CMK (cell line): ENCODE measurements around the gene LRP1B.
"Not testable (repeated sequence)": the region's sequence is repeated elsewhere in the genome, so short reads cannot be mapped to it uniquely, and the experiment has no call there.

Experiments
- DNase-seq: peaks from one replicate; pipeline ENCODE4 v3.0.0-alpha.2; 2010; ENCODE audit warnings: low read depth

LRP1B gene

DNA sequence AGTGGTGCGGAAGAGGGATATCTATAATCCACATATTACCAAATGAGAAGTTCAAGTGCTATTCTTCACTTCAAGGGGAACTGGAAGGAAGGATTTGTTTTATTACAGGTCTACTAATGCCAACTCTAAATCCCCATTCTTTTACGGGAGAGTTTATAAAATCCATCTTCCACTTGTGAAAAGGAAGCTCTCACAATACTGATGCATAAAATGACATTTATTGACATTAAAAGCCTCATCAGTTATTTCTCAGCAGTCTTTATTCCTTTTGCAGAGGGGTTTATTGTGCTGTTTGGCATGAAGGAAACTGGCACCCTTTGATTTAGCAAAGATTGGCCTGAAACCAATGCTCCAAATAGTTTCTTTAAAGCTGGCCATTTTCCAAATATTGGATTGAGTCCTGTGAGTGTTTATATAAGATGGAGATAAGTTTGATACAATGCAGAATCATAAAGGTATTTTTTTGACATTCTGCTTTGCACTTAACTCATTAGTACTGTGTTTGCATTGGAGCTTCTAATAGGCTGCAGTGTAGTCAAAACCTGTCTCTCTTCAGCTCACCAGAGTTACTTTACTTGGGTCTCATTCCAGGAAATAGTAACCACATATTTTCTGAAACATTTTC lies 26.6 kb downstream of the LRP1B start:
- no peak for DNase-seq

DNA sequence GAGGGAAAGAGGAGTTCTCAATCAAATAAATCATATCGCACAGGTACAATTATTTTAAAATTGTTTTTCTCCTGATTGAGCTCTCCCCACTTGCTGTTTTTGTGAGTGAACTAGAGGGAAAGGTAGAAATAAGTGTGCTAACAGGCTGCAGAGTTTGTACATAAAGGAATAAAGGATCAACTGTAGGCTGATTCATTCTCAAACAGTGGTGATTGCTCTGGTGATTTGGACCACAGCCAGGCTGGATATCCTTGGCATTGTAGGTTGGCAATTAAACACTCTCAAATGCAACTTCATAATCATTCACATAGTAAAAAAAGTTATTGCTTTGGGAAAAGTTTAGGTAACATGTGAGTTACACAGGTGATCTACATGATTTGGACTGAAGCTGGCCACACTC lies 29.8 kb downstream of the LRP1B start:
- DNase-seq, result no peak

DNA sequence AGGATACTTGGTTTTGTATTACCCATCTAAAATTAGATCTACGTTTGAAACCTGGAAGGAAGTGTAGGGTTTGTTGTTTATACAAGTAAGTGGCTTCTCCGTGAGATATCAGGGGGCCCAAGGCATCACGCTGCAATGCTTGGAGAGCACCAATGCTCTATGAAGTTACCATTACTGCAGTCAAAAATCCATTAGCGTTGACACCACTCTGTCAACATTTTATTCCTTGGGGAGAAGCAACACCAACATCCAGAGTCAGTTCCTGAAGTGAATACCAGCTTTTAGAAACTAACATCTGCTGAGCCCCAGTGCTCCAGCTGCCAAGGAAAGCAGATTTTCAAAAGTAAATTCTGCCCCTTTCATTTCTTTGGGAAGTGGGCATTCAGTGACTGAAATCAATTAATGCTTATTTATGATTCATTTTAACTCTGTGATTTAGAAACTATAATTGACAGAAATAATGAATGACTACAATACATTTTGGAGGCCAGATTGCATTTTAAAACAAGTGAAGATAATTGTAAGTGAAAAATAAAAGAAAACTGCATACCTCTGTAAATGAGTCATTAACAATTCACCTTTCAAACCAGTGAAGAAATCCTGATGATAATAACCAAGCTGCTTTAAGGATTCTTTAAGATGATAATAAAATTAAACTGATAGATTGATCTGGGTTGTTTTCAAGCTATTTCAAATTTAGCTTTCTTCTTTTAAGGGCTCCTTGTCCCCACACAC lies 30.5 kb downstream of the LRP1B start:
- DNase-seq, result no peak

DNA sequence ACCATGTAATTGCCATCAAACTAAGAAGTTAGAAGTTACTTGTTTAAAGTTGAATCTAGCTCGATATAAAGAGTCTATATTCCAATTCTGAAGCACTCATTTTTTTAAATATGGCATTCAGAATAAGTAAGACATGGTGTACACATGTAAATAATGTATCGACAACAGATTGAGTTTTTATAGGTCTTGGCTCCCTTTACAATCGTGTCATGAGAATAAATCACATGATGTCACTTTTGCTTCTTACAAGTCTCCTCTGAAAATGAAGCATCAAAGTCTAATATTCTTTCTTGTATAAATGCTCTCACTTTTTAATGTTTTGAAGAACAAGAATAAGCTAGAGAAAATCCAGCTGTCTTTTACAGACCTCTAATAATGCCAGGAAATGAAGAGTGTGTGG lies 33.1 kb downstream of the LRP1B start:
- DNase-seq, result no peak

DNA sequence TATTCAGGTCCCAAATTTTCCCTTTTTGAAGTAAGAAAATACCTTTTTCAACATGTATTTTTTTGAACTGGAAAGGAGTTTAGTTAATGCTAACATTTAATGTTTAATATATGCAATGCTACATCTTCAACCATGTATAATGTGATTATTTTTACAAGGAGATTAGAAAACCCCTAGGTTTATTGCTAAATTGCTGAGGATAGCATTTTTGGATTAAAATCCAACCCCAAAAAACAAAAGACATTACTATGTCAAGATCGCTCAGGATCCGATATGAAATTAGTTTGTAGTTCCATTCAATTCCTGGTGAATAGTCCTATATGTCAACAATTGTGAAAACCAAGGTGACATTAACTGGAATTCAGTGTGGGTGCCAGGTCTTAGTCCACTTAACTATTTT lies 35.2 kb downstream of the LRP1B start:
- no peak for DNase-seq

DNA sequence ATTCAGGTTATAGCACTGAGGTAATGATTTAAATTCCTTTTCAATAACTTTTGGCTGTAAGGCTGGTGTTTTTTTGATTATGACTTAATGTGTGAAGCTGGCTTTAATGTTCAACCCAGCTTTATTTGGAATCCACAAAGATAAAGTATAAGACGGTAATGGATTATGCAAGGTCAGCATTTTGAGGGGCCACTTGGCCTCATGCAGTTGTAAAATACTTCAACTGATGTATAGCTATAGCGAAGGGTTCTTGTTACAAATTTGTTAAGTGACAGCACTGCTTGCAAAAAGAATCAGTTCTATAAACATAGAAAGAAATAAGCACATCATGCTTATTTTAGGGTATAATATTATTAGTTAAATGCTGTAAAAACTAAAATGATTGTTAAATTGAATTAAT lies 36.6 kb downstream of the LRP1B start:
- DNase-seq, result no peak

DNA sequence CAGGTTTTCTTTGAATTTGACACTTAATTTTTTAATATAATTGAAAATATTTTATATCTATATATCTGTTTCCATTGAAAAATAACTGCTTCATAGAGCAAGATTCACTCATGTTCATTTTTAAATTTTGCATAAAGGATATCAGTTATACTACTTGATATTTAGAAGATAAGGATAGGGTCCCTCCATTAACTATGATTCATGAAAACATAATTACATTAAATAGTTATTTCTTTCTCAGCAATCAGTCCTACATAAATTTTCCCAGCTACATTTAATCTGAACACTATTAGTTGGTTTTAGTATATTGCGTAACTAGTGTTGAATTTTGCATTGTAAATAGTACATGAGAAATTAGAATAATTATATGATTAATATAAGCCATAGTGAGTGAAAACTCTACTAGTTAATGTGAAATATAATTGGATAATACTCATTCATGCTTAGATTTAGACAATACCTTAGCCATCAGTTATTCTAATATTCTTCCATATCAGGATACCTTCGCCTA lies 42.7 kb downstream of the LRP1B start:
- no peak for DNase-seq

DNA sequence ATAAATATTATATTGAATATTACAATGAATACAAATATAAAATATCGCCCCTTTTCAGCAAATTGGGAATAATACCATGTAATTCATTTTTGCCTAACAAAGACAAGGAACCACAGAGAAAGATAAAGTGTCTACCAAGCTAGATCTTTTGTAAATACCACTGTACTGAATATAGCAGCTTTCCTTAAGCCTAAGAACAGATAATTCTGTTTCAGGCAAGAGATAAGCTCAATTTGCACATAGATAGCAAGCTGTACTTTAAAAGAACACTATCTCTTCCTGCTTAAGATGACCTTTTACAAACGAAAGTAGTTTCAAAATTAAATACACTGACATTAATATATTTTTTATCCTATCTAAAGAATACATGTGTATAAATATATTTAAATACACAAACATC lies 43.2 kb downstream of the LRP1B start:
- not testable (repeated sequence) for DNase-seq

DNA sequence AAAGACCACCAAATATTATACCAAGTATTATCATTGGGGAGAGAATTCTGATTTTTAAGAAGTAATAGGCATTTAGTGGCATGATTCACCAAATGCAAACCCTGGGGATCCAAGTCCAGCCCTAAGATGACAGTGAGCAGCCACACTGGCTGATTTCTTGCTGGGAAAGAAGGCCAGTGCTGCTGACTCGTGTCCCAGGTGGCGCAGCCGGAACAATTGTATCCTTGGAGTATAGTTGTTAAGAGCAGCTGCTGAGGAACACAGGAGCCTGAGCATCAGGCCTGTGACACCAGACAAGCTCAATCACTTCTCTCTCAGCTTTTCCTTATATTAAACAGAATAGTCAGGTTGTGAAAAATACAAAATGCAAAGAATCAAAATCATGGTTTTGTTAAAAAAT lies 48.4 kb downstream of the LRP1B start:
- DNase-seq, result no peak

DNA sequence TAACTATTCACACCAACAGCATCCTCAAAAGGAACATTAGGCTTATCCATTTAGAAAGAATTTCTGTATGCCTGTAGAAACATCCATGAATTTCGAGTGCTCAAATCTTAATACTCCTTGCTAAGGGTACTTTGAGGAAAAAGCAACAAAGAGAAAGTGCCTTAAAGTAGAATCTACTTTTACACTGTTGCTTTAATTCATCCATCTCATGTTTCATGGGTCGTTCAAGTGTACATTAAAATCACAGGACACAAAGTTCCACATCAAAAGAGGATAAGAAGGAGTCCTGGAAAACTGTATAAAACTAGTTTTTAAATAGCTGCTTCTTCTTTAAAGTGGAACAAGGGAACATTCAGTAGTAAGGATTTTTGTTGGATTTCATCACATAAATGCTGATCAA lies 54.5 kb downstream of the LRP1B start:
- DNase-seq, result no peak

DNA sequence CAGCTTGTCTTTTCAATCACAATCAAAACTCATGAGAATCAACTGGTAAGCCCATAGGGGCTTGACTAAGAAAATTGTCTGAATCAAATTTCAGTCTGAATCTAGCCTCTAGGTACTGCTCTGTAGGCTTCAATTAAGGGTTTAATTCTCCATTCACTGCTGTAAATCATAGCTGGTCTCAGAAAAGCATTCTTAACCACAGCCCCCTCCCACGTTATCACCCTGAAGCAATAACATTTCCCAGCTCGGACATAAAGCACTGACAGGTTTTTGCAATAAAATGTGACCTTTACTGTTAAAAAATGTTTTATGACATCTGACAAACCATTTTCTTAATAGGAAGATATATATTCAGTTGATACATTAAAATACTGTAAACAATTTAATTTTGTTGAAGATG lies 55.0 kb downstream of the LRP1B start:
- DNase-seq, result no peak

DNA sequence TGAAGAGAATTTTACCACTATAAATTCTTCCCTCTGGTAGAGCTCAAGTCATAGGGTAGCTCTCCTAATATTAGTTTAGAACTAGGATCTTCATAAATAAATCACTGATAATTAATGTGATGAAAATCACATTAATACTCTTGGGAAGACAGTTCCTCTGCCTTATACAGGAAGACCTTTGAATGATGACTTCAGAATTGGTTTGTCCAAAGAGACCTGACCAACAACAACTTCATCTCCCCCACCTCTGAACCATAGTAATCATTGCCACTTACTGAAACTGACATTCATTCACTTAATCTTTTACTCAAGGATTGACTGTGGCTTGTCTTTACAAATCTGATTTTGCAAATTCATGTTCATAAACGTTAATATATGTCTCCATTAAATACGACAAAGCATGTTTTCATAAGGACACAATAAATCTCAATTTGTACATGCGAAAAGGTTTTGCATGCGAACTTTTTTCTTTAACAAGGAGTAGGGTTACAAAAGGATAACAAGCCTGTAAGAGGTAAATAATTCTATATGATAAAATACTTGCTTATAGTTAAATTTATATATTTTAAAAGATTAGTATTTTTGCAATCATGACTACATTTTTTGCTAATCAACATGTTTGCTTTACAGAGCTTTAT lies 61.4 kb downstream of the LRP1B start:
- no peak for DNase-seq

DNA sequence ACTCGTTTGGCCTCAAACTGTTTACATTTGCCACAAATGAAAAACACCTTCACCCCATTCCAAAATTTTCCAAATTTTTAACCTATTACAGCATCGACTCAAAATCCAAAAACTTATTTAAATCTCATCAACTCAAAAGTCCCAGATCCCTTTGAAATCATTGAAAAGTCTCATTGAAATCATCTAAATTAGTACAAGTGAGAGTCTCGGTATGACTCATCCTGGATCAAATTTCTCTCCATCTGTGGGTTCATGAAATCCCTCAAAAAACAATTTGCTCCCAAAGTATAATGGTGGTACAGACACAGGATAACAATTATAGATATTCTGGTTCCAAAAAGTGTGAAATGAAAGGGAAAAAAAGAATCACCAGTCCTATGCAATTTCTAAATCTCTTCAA lies 65.1 kb downstream of the LRP1B start:
- DNase-seq, result no peak

DNA sequence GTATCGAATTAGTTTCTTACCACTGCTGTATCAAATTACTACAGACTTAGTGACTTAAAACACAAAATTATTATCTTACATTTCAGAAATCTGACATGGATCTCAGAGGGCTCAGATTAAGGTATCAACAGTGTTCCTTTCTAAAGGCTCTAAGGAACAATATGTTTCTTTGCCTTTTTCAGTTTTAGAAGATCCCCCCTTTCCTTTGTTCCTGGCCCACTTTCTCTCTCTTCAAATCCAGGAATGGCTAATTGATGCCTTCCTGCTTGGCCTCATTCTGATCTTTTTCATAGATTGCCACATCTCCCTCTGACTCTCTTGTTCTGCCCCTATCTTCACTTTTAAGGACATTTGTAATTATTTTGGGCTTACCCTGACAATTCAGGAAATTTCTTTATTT lies 65.7 kb downstream of the LRP1B start:
- no peak for DNase-seq

DNA sequence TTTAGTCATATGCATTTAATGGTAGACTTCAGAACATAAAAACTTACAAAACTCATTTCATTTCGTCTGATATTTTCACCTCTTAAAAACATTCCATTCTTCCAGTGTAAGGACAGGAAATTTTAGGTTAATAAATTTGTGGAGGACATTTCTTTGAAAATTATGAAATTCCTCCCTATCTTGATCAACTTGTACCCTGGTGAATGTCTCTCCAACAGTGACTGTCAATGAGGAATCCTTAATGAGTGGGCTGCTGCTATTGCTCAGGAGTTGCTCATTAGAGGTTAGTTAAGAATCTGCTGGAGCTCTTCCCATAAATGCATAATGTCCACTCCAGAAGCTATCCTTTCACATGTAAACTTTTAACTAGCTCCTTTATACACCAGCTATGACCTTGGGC lies 69.1 kb downstream of the LRP1B start:
- DNase-seq, result no peak

DNA sequence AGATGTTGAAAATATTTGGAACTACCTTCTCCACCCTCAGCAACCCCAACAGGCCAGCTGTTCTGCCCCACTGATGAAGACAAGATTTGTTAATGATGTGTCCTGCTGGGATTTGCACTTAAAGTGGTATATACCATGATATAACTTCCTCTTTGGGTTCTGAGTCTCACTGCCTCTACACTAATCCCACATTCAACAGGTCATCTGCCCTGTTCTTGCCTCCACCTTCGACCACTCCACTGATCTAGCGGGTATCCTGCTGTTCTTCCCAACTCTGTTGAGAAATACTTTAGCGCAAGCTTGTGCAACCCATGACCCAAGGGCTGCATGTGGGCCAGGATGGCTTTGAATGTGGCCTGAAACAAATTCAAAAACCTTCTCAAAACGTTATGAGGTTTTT lies 72.7 kb downstream of the LRP1B start:
- DNase-seq, result no peak

DNA sequence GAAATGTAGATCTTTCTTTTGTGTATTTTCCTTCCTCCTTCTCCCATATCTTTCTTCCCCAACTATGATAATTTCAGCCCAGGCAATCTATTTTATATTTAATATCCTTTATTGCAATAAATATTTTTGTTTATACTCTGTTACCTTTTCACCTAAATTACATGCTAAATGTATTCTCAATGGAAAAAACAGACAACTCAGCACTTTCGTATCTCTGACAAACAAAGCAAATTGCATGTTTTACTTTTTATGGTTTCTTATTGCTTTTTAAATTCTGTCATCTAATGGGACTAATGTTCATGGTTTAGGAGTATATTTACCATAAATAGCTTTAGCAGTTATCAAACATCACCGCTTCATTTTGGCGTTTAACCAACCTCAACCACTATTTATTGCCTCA lies 74.0 kb downstream of the LRP1B start:
- no peak for DNase-seq

DNA sequence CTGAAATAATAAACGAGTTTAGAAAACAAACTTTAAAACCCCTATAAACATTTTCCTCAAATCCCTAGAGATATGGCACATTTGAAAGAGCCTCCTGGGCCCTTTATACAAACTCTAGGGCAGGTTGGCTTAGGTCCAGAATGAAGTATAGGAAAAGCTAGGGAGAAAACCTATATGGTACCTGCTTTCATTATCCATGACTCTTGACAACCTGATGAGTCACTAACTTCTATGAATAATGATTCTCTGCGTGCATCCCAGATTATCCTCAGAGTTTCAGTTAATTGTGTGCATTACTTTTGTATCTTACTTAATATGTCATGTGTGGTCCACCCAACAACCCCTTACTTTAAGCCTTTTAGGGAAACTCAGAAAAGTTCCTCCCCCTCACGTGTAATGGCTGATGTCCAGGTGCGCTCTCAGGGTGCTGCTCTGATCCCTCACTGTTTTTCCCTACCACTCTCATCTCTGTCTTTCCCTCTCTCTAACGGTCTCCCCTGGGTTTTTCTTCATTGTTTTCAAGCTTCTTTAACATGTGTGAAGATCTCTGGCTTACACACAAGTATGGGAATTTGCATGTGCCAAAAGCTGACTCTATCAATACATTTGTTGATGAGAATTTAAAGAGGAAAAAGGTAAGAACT lies 78.5 kb downstream of the LRP1B start:
- no peak for DNase-seq

DNA sequence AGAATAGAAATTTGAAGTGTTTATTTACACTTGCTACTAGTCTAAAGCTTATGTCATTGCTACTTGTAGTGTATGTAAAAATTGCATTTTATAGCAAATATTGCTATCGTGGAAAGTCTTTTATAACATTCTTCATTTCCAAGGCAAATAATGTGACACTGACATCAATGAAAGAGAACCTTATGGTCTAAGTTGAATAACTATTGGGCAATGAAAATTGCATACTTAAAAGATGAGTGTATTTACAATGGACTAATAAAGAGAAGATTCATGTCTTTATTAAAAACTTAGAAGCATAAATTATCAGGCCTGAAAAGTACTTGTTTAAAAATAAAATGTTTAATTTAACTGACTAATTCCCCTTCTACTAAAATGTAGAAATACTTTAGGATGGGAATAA lies 82.2 kb downstream of the LRP1B start:
- no peak for DNase-seq

DNA sequence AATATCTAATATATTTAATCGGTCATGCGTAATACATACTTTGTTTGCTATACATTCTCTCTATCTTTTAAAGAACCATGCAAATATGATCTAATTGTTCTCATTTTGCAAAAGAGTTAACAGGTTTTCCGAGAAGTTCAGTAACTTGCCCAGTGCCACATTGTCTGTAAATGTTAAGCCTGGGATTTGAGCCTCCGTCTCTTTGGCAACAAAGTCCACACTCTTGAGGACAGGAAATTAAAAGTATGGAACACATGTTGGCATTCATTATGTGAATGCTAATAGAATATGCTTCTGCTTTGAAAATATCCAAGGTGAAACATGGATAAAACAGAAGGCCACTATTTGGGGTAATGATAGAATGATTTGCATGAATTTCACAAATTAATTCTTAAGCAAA lies 85.2 kb downstream of the LRP1B start:
- no peak for DNase-seq

DNA sequence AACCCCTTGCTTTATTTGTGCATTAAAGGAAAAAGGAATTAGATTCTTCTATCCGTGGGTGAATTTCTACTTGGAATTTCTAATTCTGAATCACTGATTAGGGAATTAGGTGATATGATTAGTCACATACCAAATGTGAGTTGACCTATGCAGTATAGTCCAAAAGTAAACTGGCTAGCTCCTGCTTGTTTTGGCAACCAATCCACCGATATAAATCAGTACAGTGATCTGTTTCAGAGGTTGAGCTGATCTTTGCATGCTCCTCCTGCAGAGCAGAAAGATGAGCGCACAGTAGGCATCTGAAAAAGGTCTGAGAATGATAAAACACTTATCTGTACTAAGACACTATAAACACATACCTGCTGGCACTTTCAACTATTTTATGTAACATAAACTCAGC lies 86.6 kb downstream of the LRP1B start:
- DNase-seq, result no peak

DNA sequence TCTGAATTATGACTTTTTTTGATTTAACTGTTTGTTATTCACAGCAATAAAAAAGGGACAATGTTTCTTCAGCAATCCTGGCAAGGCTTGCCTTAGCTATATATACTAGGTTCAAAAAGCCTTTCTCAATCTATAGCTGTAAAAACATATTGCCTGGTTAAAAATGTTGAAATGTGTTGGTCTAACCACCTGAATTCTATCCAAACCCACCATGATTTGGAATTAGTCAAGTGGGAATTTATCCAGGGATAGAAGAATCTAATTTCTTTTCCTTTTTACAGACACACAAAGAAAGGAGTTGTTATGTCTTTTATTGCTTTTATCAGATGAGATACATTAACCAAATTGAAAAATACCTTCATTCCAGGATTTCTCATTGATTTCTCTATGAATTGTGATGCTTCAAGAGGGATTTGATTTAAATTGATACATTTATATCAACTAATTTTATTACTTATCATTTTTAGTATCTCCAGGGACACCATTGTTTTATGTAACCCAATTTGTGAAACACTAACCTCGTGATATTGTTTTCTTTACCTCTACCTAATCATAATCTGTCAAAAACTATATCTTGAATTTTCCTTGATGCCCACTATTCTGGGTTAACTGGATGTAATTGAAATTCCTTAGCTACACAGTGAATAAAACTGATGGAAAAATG lies 88.1 kb downstream of the LRP1B start:
- DNase-seq, result no peak
